ENCODE measurements around the gene FANCE. TPM values are rescaled to one million over a fixed set of nuclear protein-coding genes. Genes with fewer than 3 reads are reported as not detected.

The FANCE gene
- polyA plus RNA-seq, 3 donors: 1.8 to 3.0 (median 2.9) TPM

- no peak overlapping the region for H3K4me2 ChIP-seq (replicated peaks; ENCODE audit: extremely low read depth, low read length, poor library complexity, severe bottlenecking)
- intact Hi-C loops (cut with micrococcal nuclease): no loop called here
- Mint-ChIP-seq H3K9me3 (peaks cover 0 to 3% (median 0%) of the 10 kb centered on the region in 7 donors), H3K27ac (peak overlapping the region in 3 of 7 donors; percentile 7 to 69 (median 30)), H3K4me1 (peaks cover 27% of the 10 kb centered on the region), H3K4me3 (no peak overlapping the region), H3K27me3 (ENCODE audit: low read depth in 3 of 3) (peaks cover 0 to 5% (median 5%) of the 10 kb centered on the region in 3 donors), H3K36me3 (peaks cover 40 to 52% of the 10 kb centered on the region in 2 donors)
- no peaks in the 10 kb centered on the region for H3K27me3 ChIP-seq (ENCODE audit: control insufficient read depth in 2 of 2, insufficient read depth in 2 of 2, low read length in 2 of 2)
- no peak overlapping the region for H3K4me3 ChIP-seq (replicated peaks in 1 of 3; ENCODE audit: low read depth in 2 of 3, low read length in 3 of 3)
- peaks cover 11 to 14% of the 10 kb centered on the region in 2 donors for H3K4me1 ChIP-seq (ENCODE audit: control insufficient read depth in 1 of 2, insufficient read depth in 2 of 2, low read length in 2 of 2)
- no peaks in the 10 kb centered on the region for H3K9me3 ChIP-seq (replicated peaks in 1 of 2; ENCODE audit: control insufficient read depth in 1 of 2, insufficient read depth in 1 of 2, low read length in 2 of 2)
- 92% methylated on average over 6 of the region's 14 CpGs for WGBS (ENCODE audit: insufficient coverage)
- H3K9ac ChIP-seq (ENCODE audit: insufficient read depth, low read length, poor library complexity, severe bottlenecking): no peak overlapping the region
- H4K20me1 ChIP-seq (ENCODE audit: insufficient read depth, low read length): peaks cover 44% of the 10 kb centered on the region
- DNase-seq: no peak
- peaks cover 17% of the 10 kb centered on the region for H3K79me2 ChIP-seq (ENCODE audit: insufficient read depth, low read length)
- H2AFZ ChIP-seq (ENCODE audit: insufficient read depth, low read depth, low read length, poor library complexity, severe bottlenecking): no peak overlapping the region
- no peak overlapping the region for H3K27ac ChIP-seq (ENCODE audit: low read depth in 1 of 2, low read length in 2 of 2)
- peaks cover 34 to 49% of the 10 kb centered on the region in 2 donors for H3K36me3 ChIP-seq (replicated peaks in 1 of 2; ENCODE audit: control insufficient read depth in 1 of 2, insufficient read depth in 2 of 2, low read length in 2 of 2)
- TF ChIP-seq, protein P1, sequence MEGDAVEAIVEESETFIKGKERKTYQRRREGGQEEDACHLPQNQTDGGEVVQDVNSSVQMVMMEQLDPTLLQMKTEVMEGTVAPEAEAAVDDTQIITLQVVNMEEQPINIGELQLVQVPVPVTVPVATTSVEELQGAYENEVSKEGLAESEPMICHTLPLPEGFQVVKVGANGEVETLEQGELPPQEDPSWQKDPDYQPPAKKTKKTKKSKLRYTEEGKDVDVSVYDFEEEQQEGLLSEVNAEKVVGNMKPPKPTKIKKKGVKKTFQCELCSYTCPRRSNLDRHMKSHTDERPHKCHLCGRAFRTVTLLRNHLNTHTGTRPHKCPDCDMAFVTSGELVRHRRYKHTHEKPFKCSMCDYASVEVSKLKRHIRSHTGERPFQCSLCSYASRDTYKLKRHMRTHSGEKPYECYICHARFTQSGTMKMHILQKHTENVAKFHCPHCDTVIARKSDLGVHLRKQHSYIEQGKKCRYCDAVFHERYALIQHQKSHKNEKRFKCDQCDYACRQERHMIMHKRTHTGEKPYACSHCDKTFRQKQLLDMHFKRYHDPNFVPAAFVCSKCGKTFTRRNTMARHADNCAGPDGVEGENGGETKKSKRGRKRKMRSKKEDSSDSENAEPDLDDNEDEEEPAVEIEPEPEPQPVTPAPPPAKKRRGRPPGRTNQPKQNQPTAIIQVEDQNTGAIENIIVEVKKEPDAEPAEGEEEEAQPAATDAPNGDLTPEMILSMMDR (IDR thresholded peaks at IDR 0.05): no peak
Measured at GRCh38 chr6:35474131-35474941, 22.2 kb downstream of the FANCE start.

DNA sequence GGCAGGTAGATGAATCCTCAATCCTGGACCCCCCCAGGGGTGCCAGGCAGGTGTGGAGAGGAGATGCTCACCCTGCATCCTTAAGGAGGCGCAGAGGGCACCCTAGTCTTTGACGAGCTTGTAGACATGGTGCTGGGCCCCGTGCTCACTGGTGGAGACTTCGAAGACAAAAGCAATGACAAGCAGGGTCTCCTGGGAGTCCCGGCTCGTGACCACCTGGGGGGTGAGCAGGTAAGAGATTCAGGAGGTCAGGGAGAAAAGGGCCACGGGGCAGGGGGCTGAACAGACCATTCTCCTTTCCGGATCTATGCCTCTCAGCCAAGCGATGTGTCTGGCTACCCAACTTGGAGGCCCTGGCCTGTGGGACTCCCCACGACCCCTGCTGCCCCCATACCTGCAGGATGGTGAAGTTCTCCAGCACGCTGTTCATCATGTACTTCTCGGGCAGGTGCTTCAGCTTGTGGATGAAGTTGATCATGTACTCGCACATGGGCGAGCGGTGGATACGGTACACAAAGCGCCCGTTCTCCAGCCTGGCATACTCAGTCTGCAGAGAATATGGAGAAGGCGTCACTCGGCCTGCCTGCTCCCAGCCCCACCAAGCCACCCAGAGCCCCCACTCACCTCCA lies 22.9 kb downstream of the FANCE start:
- Histone ChIP-seq H3K9me3 (replicated peaks in 1 of 2; ENCODE audit: control insufficient read depth in 1 of 2, insufficient read depth in 1 of 2, low read length in 2 of 2) (no peaks in the 10 kb centered on the region), H3K9ac (ENCODE audit: insufficient read depth, low read length, poor library complexity, severe bottlenecking) (no peak overlapping the region), H3K4me2 (replicated peaks; ENCODE audit: extremely low read depth, low read length, poor library complexity, severe bottlenecking) (no peak overlapping the region), H3K36me3 (replicated peaks in 1 of 2; ENCODE audit: control insufficient read depth in 1 of 2, insufficient read depth in 2 of 2, low read length in 2 of 2) (peaks cover 30 to 42% of the 10 kb centered on the region in 2 donors), H2AFZ (ENCODE audit: insufficient read depth, low read depth, low read length, poor library complexity, severe bottlenecking) (no peak overlapping the region), H3K27ac (ENCODE audit: low read depth in 1 of 2, low read length in 2 of 2) (no peak overlapping the region), H3K79me2 (ENCODE audit: insufficient read depth, low read length) (peaks cover 10% of the 10 kb centered on the region), H3K27me3 (ENCODE audit: control insufficient read depth in 2 of 2, insufficient read depth in 2 of 2, low read length in 2 of 2) (no peaks in the 10 kb centered on the region), H3K4me1 (ENCODE audit: control insufficient read depth in 1 of 2, insufficient read depth in 2 of 2, low read length in 2 of 2) (peaks cover 4 to 7% of the 10 kb centered on the region in 2 donors), H4K20me1 (ENCODE audit: insufficient read depth, low read length) (peaks cover 37% of the 10 kb centered on the region), H3K4me3 (replicated peaks in 1 of 3; ENCODE audit: low read depth in 2 of 3, low read length in 3 of 3) (no peak overlapping the region)
- no peak overlapping the region for H3K27ac Mint-ChIP-seq
- 95% methylated on average over 13 of the region's 20 CpGs for WGBS (ENCODE audit: insufficient coverage)
- intact Hi-C loops (cut with micrococcal nuclease): no loop called here
- peaks cover 0 to 3% (median 0%) of the 10 kb centered on the region in 7 donors for H3K9me3 Mint-ChIP-seq
- DNase-seq: no peak
- H3K27me3 Mint-ChIP-seq (ENCODE audit: low read depth in 3 of 3): peaks cover 2 to 5% (median 4%) of the 10 kb centered on the region in 3 donors
- peaks cover 33 to 45% of the 10 kb centered on the region in 2 donors for H3K36me3 Mint-ChIP-seq
- TF ChIP-seq, protein P1 (IDR thresholded peaks at IDR 0.05): no peak
- peaks cover 20% of the 10 kb centered on the region for H3K4me1 Mint-ChIP-seq
- H3K4me3 Mint-ChIP-seq: no peak overlapping the region

Data from CD14-positive monocyte (primary cell).